ENCODE results near the gene ENTPD8. TPM values are rescaled to one million over a fixed set of nuclear protein-coding genes. Genes with fewer than 3 reads are reported as not detected.
A peak's percentile ranks its signal among the peaks of the same experiment; 100 is the strongest.

Gene ENTPD8
- total and polyA plus RNA-seq, 3 experiments from 2014 or later, result not detected

DNA sequence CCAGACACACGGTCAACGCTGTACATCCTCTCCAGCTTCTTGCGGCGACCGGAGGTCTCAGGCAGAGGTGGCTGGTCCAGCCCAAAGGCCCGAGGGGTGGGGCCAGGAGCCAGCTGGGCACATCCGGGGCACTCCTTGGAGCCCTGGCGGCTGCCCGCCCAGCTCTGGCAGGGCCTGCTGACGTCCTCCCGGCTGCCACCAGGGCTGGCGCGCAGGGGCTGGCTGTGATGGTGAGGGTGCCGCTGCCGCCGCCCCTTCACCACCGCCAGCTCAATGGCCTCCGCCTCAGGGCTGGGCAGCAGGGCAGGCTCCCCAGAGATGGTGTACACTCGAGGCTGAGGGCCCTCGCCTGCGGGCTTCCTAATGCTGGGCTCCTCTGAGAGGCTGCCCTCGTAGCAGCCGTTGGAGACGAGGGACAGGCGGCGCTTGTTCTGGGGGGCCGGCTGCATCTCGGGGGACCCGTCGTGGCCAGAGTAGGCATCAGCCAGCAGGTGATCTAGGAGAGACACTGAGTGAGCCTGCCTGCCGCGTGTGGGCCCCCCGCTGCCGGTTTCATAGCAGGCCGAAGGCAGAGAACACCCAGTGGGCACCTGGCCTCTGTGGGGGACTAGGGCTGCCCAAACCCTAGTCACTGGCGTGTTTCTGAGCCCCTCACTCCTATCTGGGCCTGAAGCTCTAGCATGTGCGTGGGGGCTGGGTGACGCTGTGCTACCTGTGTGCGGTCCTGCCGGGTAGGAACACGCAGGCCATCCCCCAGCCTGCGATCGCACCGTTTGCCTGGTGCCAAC lies 16.4 kb upstream of the ENTPD8 start:
- H3K36me3 Mint-ChIP-seq, result peaks cover 0 to 11% (median 0%) of the 10 kb centered on the region in 3 donors
- peak in 2 of 5 donors; percentile 0 to 43 for DNase-seq
- POLR2A ChIA-PET, result no interaction called here
- peaks cover 6 to 53% (median 20%) of the 10 kb centered on the region in 3 donors for H3K4me1 Mint-ChIP-seq
- Histone ChIP-seq H3K4me1 (ENCODE audit: insufficient read depth, low read length) (peaks cover 73% of the 10 kb centered on the region), H3K36me3 (ENCODE audit: insufficient read depth, low read length) (no peaks in the 10 kb centered on the region), H3K27me3 (ENCODE audit: insufficient read depth, low read length, poor library complexity, severe bottlenecking) (no peaks in the 10 kb centered on the region), H3K4me3 (ENCODE audit: low read length) (no peak overlapping the region), H3K9me3 (ENCODE audit: low read length) (no peaks in the 10 kb centered on the region), H3K27ac (ENCODE audit: low read depth, low read length) (no peak overlapping the region)
- no peaks in the 10 kb centered on the region for H3K27me3 Mint-ChIP-seq
- peak overlapping the region in 3 of 7 donors; percentile 41 to 70 (median 63) for H3K4me3 Mint-ChIP-seq
- H3K27ac Mint-ChIP-seq, result peak overlapping the region in 1 of 8 donors; percentile 70
- H3K9me3 Mint-ChIP-seq, result no peaks in the 10 kb centered on the region
- CTCF ChIA-PET, result interaction anchor here (0.8 to 1.5 kb wide), 2 partner anchors 11 to 34 kb away, joined by 3 to 4 read pairs; partner anchors contain the start of gene NOXA1

GRCh38 chr9:137456864-137457405 lies 15.8 kb upstream of the ENTPD8 start:
- peak overlapping the region in 2 of 8 donors; percentile 70 to 77 for H3K27ac Mint-ChIP-seq
- peak overlapping the region in 2 of 7 donors; percentile 39 to 86 for H3K4me3 Mint-ChIP-seq
- H3K27me3 Mint-ChIP-seq, result no peaks in the 10 kb centered on the region
- no peaks in the 10 kb centered on the region for H3K27me3 ChIP-seq (ENCODE audit: insufficient read depth, low read length, poor library complexity, severe bottlenecking)
- no peaks in the 10 kb centered on the region for H3K36me3 ChIP-seq (ENCODE audit: insufficient read depth, low read length)
- H3K4me1 Mint-ChIP-seq, result peaks cover 11 to 56% (median 26%) of the 10 kb centered on the region in 3 donors
- CTCF ChIA-PET, result interaction anchor here (0.8 to 1.5 kb wide), 3 partner anchors 11 to 33 kb away, joined by 3 to 4 read pairs (median 3); partner anchors contain the start of gene NOXA1
- POLR2A ChIA-PET, result no interaction called here
- H3K9me3 Mint-ChIP-seq, result no peaks in the 10 kb centered on the region
- H3K4me3 ChIP-seq (ENCODE audit: low read length), result no peak overlapping the region
- peaks cover 74% of the 10 kb centered on the region for H3K4me1 ChIP-seq (ENCODE audit: insufficient read depth, low read length)
- peaks cover 0 to 11% (median 0%) of the 10 kb centered on the region in 3 donors for H3K36me3 Mint-ChIP-seq
- H3K27ac ChIP-seq (ENCODE audit: low read depth, low read length), result no peak overlapping the region
- DNase-seq, result peak in 2 of 5 donors; percentile 0 to 44
- no peaks in the 10 kb centered on the region for H3K9me3 ChIP-seq (ENCODE audit: low read length)

- ChIA-PET POLR2A (no interaction called here), CTCF (interaction anchor here (0.8 to 1.5 kb wide), 3 partner anchors 10 to 33 kb away, joined by 3 to 4 read pairs (median 3); partner anchors contain the start of genes EXD3 and NOXA1)
- peak in 1 of 5 donors; percentile 0 for DNase-seq
- peaks cover 73% of the 10 kb centered on the region for H3K4me1 ChIP-seq (ENCODE audit: insufficient read depth, low read length)
- Mint-ChIP-seq H3K4me3 (peak overlapping the region in 4 of 7 donors; percentile 33 to 70 (median 45)), H3K27me3 (no peaks in the 10 kb centered on the region), H3K9me3 (no peaks in the 10 kb centered on the region), H3K4me1 (peaks cover 17 to 52% (median 26%) of the 10 kb centered on the region in 3 donors), H3K27ac (peak overlapping the region in 3 of 8 donors; percentile 38 to 71 (median 55)), H3K36me3 (peaks cover 0 to 11% (median 0%) of the 10 kb centered on the region in 3 donors)
- H3K4me3 ChIP-seq (ENCODE audit: low read length), result no peak overlapping the region
- no peaks in the 10 kb centered on the region for H3K27me3 ChIP-seq (ENCODE audit: insufficient read depth, low read length, poor library complexity, severe bottlenecking)
- no peaks in the 10 kb centered on the region for H3K36me3 ChIP-seq (ENCODE audit: insufficient read depth, low read length)
- H3K9me3 ChIP-seq (ENCODE audit: low read length), result no peaks in the 10 kb centered on the region
- H3K27ac ChIP-seq (ENCODE audit: low read depth, low read length), result no peak overlapping the region
Measured at GRCh38 chr9:137456061-137456863, 15.1 kb upstream of the ENTPD8 start.

DNA sequence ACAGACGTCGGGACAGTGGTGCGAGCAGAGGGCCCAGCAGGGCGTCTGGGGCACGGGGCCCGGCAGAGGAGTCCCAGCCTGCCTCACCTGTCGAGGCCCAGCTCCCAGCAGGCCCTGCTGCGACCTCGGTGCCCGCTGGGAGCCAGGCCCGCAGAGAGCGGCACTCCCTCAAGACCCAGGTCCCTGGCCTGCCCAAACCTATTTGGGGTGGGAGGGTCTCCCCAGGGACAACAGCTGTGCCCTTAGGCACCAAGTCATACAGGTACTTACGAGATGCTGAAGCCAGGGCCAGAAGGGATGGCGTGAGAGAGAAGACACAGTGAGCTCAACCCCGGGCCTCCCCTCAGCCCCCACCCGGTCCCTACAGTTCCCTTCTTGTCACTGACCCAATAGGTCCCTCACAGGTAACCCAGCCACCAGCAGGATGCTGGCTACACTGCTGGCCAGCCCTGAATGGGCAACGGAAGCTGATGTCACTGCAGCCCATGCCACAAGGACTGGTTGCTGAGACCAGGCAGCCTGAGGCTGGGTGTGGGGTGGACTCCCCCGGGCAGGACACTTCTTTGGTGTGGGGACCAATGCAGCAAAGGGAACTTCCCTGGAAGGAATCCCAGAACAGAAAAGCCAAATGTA lies 14.3 kb upstream of the ENTPD8 start:
- Mint-ChIP-seq H3K9me3 (peaks cover 0 to 3% (median 0%) of the 10 kb centered on the region in 5 donors), H3K27me3 (no peaks in the 10 kb centered on the region), H3K4me3 (peak overlapping the region in 3 of 7 donors; percentile 19 to 70 (median 33)), H3K4me1 (peaks cover 23 to 48% (median 26%) of the 10 kb centered on the region in 3 donors), H3K36me3 (peaks cover 0 to 11% (median 0%) of the 10 kb centered on the region in 3 donors), H3K27ac (peak overlapping the region in 2 of 8 donors; percentile 55 to 71)
- no peaks in the 10 kb centered on the region for H3K9me3 ChIP-seq (ENCODE audit: low read length)
- H3K27ac ChIP-seq (ENCODE audit: low read depth, low read length), result no peak overlapping the region
- peak in 2 of 5 donors; percentile 0 to 48 for DNase-seq
- H3K4me1 ChIP-seq (ENCODE audit: insufficient read depth, low read length), result peaks cover 70% of the 10 kb centered on the region
- ChIA-PET CTCF (interaction anchor here (0.8 kb wide), 1 partner anchor 33 kb away, joined by 3 read pairs; the partner anchor contains the start of genes EXD3 and NOXA1), POLR2A (no interaction called here)
- H3K36me3 ChIP-seq (ENCODE audit: insufficient read depth, low read length), result no peaks in the 10 kb centered on the region
- H3K27me3 ChIP-seq (ENCODE audit: insufficient read depth, low read length, poor library complexity, severe bottlenecking), result no peaks in the 10 kb centered on the region
- H3K4me3 ChIP-seq (ENCODE audit: low read length), result no peak overlapping the region

DNA sequence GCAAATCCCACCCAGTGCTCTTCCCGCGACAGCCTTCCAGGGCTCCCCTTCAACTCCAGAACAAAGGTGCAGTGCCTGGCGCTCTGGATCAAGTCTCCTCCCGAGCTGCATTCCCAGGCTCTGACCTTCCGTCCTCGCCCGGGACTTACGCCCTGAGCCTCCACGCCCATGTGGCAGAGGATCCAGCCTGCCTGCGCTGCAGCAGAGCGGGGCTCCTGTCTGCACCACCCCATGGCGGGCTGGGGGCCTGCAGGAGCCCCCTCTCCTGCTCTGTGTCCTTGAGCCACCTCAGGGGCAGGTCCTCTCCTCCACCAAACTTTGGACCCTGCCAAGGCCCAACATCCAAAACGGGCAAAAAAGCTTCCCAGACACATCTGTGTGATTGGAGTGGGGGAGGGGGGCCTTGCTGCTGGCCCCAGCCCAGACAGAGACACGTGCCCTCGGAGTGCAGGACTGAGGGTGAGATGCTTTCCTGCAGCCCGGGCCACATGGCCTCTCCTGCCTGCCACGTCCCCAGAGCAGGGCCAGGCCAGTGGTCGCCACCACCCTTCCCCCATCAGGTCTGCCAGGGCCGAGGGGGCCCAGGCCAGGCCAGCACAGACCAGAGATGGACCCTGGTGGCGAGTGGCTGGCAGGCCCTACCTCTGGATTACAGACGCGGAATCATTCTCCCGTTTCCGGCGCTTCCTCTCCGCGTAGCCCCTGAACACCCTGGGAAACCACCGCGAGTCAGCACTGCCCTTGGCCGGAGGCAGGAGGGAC lies 13.6 kb upstream of the ENTPD8 start:
- no peaks in the 10 kb centered on the region for H3K27me3 ChIP-seq (ENCODE audit: insufficient read depth, low read length, poor library complexity, severe bottlenecking)
- Mint-ChIP-seq H3K4me3 (peak overlapping the region in 1 of 7 donors; percentile 32), H3K9me3 (peaks cover 0 to 6% (median 0%) of the 10 kb centered on the region in 5 donors), H3K36me3 (peaks cover 0 to 11% (median 0%) of the 10 kb centered on the region in 3 donors), H3K27me3 (peaks cover 0 to 2% of the 10 kb centered on the region in 2 donors), H3K27ac (no peak overlapping the region), H3K4me1 (peaks cover 24 to 44% (median 25%) of the 10 kb centered on the region in 3 donors)
- no peaks in the 10 kb centered on the region for H3K9me3 ChIP-seq (ENCODE audit: low read length)
- peak overlapping the region; percentile 24 for H3K27ac ChIP-seq (ENCODE audit: low read depth, low read length)
- peak overlapping the region; percentile 37 for H3K4me3 ChIP-seq (ENCODE audit: low read length)
- peaks cover 70% of the 10 kb centered on the region for H3K4me1 ChIP-seq (ENCODE audit: insufficient read depth, low read length)
- ChIA-PET CTCF (no interaction called here), POLR2A (no interaction called here)
- DNase-seq, result peak in 2 of 5 donors; percentile 0 to 48
- no peaks in the 10 kb centered on the region for H3K36me3 ChIP-seq (ENCODE audit: insufficient read depth, low read length)

DNA sequence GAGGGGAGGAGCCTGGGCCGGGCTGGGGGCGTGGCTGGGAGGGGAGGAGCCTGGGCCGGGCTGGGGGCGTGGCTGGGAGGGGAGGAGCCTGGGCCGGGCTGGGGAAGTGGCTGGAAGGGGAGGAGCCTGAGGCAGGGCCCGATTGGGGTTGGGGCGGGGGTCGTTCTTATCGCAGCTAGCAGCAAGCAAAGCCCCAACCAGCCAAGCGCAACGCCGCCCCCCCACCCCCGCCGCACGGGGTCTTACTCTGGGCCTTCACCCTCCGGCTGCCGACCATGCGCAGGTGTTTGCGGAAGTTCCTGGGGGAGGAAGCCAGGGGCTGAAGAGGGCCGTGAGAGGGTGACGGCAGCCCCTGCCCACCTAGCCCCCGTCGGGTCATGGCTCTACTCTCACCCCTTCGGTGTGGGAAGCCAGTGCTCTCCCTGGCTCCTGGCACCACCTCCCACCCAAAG lies 13.0 kb upstream of the ENTPD8 start:
- H3K36me3 ChIP-seq (ENCODE audit: insufficient read depth, low read length), result no peaks in the 10 kb centered on the region
- no peaks in the 10 kb centered on the region for H3K27me3 ChIP-seq (ENCODE audit: insufficient read depth, low read length, poor library complexity, severe bottlenecking)
- H3K9me3 Mint-ChIP-seq, result peaks cover 0 to 6% (median 0%) of the 10 kb centered on the region in 5 donors
- peak overlapping the region in 1 of 8 donors; percentile 84 for H3K27ac Mint-ChIP-seq
- peak overlapping the region; percentile 24 for H3K27ac ChIP-seq (ENCODE audit: low read depth, low read length)
- ChIA-PET POLR2A (no interaction called here), CTCF (no interaction called here)
- peaks cover 21 to 39% (median 23%) of the 10 kb centered on the region in 3 donors for H3K4me1 Mint-ChIP-seq
- peaks cover 0 to 11% (median 0%) of the 10 kb centered on the region in 3 donors for H3K36me3 Mint-ChIP-seq
- no peaks in the 10 kb centered on the region for H3K9me3 ChIP-seq (ENCODE audit: low read length)
- peaks cover 0 to 2% of the 10 kb centered on the region in 2 donors for H3K27me3 Mint-ChIP-seq
- peak in 1 of 5 donors; percentile 49 for DNase-seq
- H3K4me3 Mint-ChIP-seq, result no peak overlapping the region
- peak overlapping the region; percentile 37 for H3K4me3 ChIP-seq (ENCODE audit: low read length)
- H3K4me1 ChIP-seq (ENCODE audit: insufficient read depth, low read length), result peaks cover 68% of the 10 kb centered on the region
